Erythroblast (primary cell): ENCODE measurements around the gene ZFYVE1.

Source experiments
- GATA1 ChIP-seq: IDR thresholded peaks from 2 replicates; pipeline ENCODE4 v1.6.1; 2011; ENCODE audit warnings: low read depth, mild to moderate bottlenecking, control low read depth, low read length, moderate library complexity
- POLR2A ChIP-seq: IDR thresholded peaks from 2 replicates; pipeline ENCODE4 v1.6.1; 2011; ENCODE audit warnings: mild to moderate bottlenecking, low read length

DNA sequence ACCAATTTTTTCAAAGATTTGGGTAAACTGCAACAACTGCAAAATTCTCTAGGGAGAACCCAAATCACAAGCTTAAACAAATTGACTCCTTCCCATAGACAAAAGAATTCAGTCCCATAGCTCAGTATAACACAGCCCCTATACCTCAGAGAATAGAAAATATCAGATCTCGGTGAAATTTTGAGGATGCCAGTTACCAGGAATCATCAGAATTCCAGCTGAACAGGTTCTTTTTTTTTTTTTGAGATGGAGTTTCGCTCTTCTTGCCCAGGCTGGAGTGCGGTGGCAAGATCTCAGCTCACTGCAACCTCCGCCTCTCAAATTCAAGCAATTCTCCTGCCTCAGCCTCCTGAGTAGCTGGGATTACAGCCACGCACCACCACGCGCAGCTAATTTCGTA is 36.7 kb downstream of the ZFYVE1 start:
- no peak for TF ChIP-seq POLR2A
- no peak for TF ChIP-seq GATA1
